ENCODE results near the gene CYB5D1. TPM values are rescaled to one million over a fixed set of nuclear protein-coding genes. Genes with fewer than 3 reads are reported as not detected.
A peak's percentile ranks its signal among the peaks of the same experiment; 100 is the strongest.

The CYB5D1 gene
- total RNA-seq, 1 experiment from 2014 or later, result 18.0 TPM

DNA sequence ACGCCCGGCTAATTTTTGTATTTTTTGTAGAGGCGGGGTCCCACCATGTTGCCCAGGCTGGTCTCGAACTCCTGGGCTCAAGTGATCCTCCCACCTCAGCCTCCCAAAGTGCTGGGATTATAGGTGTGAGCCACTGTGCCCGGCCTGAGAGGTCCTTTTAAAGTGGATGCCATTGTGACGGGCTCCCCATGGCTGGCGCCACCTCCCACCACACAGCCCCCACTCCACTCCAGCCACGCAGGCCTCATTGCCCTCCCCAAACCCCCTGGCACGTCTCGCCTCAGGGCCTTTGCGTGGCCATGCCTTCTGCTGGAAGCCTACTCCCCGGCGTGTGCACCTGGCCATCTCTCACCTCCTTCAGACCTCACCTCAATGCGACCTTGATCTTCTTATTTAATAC lies 35.7 kb upstream of the CYB5D1 start:
- H3K4me1 ChIP-seq (ENCODE audit: insufficient read depth, low read length), result no peaks in the 10 kb centered on the region
- no peak overlapping the region for H3K18ac ChIP-seq (ENCODE audit: insufficient read length, low read depth, low read length)
- no peak overlapping the region for H2BK20ac ChIP-seq (ENCODE audit: low read depth, low read length, poor library complexity, severe bottlenecking)
- no peaks in the 10 kb centered on the region for H3K9me3 Mint-ChIP-seq
- no peak overlapping the region for H3K56ac ChIP-seq (ENCODE audit: insufficient read length, low read depth, low read length)
- no peak overlapping the region for H3T11ph ChIP-seq (ENCODE audit: low read length)
- peaks cover 61% of the 10 kb centered on the region for H3K27me3 Mint-ChIP-seq (ENCODE audit: low read depth)
- H2BK15ac ChIP-seq (ENCODE audit: low read depth, low read length), result no peak overlapping the region
- H3K36me3 Mint-ChIP-seq (ENCODE audit: insufficient read depth in 1 of 3, low read depth in 3 of 3), result no peaks in the 10 kb centered on the region
- no peak overlapping the region for H3K27ac ChIP-seq (ENCODE audit: insufficient read length, low read depth, low read length)
- H2AK5ac ChIP-seq (ENCODE audit: insufficient read length, low read length), result no peak overlapping the region
- peaks cover 8 to 18% of the 10 kb centered on the region in 2 experiments for H3K4me1 Mint-ChIP-seq
- no peak overlapping the region for H3K4me3 Mint-ChIP-seq
- no peak overlapping the region for H2BK12ac ChIP-seq (ENCODE audit: insufficient read length, low read depth, low read length)
- no peak overlapping the region for H2BK120ac ChIP-seq (ENCODE audit: low read depth, low read length, poor library complexity, severe bottlenecking)
- H3K27ac Mint-ChIP-seq, result no peak overlapping the region
- H3K79me1 ChIP-seq (ENCODE audit: insufficient read depth, low read depth, low read length, poor library complexity, severe bottlenecking), result no peaks in the 10 kb centered on the region
- no peak overlapping the region for H3K14ac ChIP-seq (ENCODE audit: insufficient read depth, low read length)
- no peak overlapping the region for H3K4ac ChIP-seq (ENCODE audit: low read depth, low read length)
- no peaks in the 10 kb centered on the region for H3K9me3 ChIP-seq (ENCODE audit: control insufficient read depth, low read depth, low read length)
- no peaks in the 10 kb centered on the region; the same call in 1 of the 2 replicates for H3K27me3 ChIP-seq (ENCODE audit: insufficient read depth, low read length)
- TF ChIP-seq, protein P1, sequence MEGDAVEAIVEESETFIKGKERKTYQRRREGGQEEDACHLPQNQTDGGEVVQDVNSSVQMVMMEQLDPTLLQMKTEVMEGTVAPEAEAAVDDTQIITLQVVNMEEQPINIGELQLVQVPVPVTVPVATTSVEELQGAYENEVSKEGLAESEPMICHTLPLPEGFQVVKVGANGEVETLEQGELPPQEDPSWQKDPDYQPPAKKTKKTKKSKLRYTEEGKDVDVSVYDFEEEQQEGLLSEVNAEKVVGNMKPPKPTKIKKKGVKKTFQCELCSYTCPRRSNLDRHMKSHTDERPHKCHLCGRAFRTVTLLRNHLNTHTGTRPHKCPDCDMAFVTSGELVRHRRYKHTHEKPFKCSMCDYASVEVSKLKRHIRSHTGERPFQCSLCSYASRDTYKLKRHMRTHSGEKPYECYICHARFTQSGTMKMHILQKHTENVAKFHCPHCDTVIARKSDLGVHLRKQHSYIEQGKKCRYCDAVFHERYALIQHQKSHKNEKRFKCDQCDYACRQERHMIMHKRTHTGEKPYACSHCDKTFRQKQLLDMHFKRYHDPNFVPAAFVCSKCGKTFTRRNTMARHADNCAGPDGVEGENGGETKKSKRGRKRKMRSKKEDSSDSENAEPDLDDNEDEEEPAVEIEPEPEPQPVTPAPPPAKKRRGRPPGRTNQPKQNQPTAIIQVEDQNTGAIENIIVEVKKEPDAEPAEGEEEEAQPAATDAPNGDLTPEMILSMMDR (conservative IDR thresholded peaks at IDR 0.05), result no peak
- no peaks in the 10 kb centered on the region for H4K20me1 ChIP-seq (ENCODE audit: control insufficient read depth, insufficient read depth, insufficient read length)
- no peak overlapping the region for H2BK5ac ChIP-seq (ENCODE audit: insufficient read length, low read length)
- no peak overlapping the region for H4K8ac ChIP-seq (replicated peaks; ENCODE audit: insufficient read length, low read depth, low read length)
- no peak overlapping the region for H3K9ac ChIP-seq (ENCODE audit: extremely low read depth, insufficient read length, low read length)
- H4K5ac ChIP-seq (ENCODE audit: insufficient read length, low read depth, low read length), result no peak overlapping the region
- H3K23me2 ChIP-seq (ENCODE audit: insufficient read length, low read depth, low read length, poor library complexity, severe bottlenecking), result no peaks in the 10 kb centered on the region
- no peak overlapping the region for H3K4me2 ChIP-seq (ENCODE audit: insufficient read depth, insufficient read length, low read length)
- H3K79me2 ChIP-seq (ENCODE audit: insufficient read depth, low read length), result no peaks in the 10 kb centered on the region
- WGBS (ENCODE audit: extremely low coverage, insufficient read length, low lambda C conversion rate), result 100% methylated on average over 1 of the region's 14 CpGs
- DNase-seq, result peak; percentile 22
- H3K23ac ChIP-seq (ENCODE audit: insufficient read length, low read depth, low read length), result no peak overlapping the region
- no peak overlapping the region for H2AFZ ChIP-seq (ENCODE audit: low read length)
- no peak overlapping the region for H4K91ac ChIP-seq (ENCODE audit: insufficient read length, low read depth, low read length)
